ENCODE results near the gene ACTA1.

DNA sequence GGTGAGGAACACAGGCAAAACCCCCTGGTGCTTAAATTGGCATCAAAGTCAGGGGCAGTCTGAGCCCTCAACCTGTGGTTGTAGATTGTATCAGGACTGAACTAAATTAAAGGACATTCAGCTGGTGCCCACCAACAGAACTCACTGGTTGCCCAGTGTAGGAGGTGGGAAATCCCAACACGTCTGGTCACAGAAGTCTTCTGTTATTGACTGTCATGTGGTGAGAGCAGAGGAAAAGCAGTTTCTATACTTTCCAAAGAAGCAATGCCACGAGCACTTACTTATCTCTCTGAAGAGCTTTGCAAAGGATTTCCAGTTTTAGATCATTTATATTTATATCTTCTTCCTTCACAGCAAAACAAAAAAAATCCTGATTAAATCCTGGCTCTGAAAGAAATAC is 15.0 kb upstream of the ACTA1 start:
- TF ChIP-seq, protein P1, sequence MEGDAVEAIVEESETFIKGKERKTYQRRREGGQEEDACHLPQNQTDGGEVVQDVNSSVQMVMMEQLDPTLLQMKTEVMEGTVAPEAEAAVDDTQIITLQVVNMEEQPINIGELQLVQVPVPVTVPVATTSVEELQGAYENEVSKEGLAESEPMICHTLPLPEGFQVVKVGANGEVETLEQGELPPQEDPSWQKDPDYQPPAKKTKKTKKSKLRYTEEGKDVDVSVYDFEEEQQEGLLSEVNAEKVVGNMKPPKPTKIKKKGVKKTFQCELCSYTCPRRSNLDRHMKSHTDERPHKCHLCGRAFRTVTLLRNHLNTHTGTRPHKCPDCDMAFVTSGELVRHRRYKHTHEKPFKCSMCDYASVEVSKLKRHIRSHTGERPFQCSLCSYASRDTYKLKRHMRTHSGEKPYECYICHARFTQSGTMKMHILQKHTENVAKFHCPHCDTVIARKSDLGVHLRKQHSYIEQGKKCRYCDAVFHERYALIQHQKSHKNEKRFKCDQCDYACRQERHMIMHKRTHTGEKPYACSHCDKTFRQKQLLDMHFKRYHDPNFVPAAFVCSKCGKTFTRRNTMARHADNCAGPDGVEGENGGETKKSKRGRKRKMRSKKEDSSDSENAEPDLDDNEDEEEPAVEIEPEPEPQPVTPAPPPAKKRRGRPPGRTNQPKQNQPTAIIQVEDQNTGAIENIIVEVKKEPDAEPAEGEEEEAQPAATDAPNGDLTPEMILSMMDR (conservative IDR thresholded peaks at IDR 0.05; ENCODE audit: low read length), result no peak
- no peak for TF ChIP-seq EZH2phosphoT487 (IDR thresholded peaks at IDR 0.05; ENCODE audit: borderline replicate concordance, low read depth, low read length)

All from OCI-LY7 (cell line).